PFSK-1 (cell line): ENCODE data around the gene XPO6.

Source experiments
- FOXP2 ChIP-seq: optimal IDR thresholded peaks from 2 replicates; pipeline ENCODE3; 2011; ENCODE audit warnings: borderline replicate concordance, control low read depth, inconsistent platforms; ENCODE audit not compliant: insufficient read depth; ENCODE audit errors: extremely low read length, extremely low read depth
- POLR2AphosphoS5 ChIP-seq: IDR thresholded peaks from 2 replicates; pipeline ENCODE4 v1.6.1; 2012; ENCODE audit warnings: low read depth, mild to moderate bottlenecking, control low read depth, low read length, moderate library complexity
- SIN3A ChIP-seq: IDR thresholded peaks from 2 replicates; pipeline ENCODE4 v1.6.1; 2012; ENCODE audit warnings: mild to moderate bottlenecking, low read length, moderate library complexity, borderline replicate concordance; ENCODE audit not compliant: insufficient read depth
- TAF1 ChIP-seq: IDR thresholded peaks from 2 replicates; pipeline ENCODE4 v1.6.1; 2012; ENCODE audit warnings: low read length, control low read depth, borderline replicate concordance; ENCODE audit not compliant: insufficient read depth
- TF ChIP-seq, protein P1 (sequence below), 2 experiments: IDR thresholded peaks; 2 replicates each; pipeline versions ENCODE4 v1.6.1 to v1.8.0; 2011 to 2012; ENCODE audit warnings: low read depth in 2 of 2, low read length in 2 of 2, control low read depth in 1 of 2, inconsistent platforms in 1 of 2, mild to moderate bottlenecking in 1 of 2, moderate library complexity in 1 of 2; ENCODE audit not compliant: insufficient read depth in 1 of 2

XPO6 gene

DNA sequence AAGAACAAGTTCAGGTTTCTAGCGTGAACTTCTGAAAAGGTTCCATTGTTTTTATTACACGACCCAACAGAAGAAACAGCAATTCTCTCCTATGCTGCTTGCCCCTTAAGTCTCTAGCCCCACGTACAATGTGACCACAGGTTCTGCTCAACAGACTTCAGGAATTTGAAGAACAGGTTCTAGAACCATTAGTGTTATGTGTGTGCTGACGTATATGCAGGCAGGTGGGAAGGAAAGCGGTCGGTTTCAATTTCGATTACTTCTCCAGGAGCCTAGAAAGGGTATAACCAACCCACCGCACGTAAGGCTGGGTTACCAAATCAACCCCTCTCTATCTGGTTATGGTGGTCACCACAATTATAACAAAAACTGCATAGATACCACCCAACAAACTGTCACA is 39.4 kb downstream of the XPO6 start:
- TF ChIP-seq, protein P1, sequence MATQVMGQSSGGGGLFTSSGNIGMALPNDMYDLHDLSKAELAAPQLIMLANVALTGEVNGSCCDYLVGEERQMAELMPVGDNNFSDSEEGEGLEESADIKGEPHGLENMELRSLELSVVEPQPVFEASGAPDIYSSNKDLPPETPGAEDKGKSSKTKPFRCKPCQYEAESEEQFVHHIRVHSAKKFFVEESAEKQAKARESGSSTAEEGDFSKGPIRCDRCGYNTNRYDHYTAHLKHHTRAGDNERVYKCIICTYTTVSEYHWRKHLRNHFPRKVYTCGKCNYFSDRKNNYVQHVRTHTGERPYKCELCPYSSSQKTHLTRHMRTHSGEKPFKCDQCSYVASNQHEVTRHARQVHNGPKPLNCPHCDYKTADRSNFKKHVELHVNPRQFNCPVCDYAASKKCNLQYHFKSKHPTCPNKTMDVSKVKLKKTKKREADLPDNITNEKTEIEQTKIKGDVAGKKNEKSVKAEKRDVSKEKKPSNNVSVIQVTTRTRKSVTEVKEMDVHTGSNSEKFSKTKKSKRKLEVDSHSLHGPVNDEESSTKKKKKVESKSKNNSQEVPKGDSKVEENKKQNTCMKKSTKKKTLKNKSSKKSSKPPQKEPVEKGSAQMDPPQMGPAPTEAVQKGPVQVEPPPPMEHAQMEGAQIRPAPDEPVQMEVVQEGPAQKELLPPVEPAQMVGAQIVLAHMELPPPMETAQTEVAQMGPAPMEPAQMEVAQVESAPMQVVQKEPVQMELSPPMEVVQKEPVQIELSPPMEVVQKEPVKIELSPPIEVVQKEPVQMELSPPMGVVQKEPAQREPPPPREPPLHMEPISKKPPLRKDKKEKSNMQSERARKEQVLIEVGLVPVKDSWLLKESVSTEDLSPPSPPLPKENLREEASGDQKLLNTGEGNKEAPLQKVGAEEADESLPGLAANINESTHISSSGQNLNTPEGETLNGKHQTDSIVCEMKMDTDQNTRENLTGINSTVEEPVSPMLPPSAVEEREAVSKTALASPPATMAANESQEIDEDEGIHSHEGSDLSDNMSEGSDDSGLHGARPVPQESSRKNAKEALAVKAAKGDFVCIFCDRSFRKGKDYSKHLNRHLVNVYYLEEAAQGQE (IDR thresholded peaks at IDR 0.05; ENCODE audit: insufficient read depth in 1 of 2, low read depth in 2 of 2, low read length in 2 of 2), result no peak
- TF ChIP-seq FOXP2 (no peak), SIN3A (no peak), TAF1 (no peak), POLR2AphosphoS5 (no peak)

DNA sequence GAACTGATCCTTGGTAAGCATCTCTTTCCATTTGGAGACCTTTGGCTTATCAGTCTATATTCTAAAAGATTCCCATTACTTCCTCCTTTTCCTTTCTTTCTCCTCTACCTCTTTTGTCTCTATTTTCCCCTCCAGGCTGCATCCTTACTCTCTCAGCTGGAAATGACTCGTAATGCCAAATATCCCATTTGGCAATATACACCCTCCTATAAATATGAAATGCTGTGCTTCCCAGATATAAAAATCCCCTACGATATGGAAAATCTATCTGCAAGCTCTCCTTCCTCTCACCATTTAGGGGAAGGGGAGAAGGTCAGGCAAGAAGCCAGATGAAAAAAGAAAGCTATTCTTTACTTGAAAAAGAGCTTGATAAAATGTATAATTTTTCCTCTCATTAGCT is 39.9 kb downstream of the XPO6 start:
- TF ChIP-seq SIN3A (no peak), FOXP2 (no peak), TAF1 (no peak), POLR2AphosphoS5 (no peak)
- TF ChIP-seq, protein P1 (IDR thresholded peaks at IDR 0.05; ENCODE audit: insufficient read depth in 1 of 2, low read depth in 2 of 2, low read length in 2 of 2), result no peak

DNA sequence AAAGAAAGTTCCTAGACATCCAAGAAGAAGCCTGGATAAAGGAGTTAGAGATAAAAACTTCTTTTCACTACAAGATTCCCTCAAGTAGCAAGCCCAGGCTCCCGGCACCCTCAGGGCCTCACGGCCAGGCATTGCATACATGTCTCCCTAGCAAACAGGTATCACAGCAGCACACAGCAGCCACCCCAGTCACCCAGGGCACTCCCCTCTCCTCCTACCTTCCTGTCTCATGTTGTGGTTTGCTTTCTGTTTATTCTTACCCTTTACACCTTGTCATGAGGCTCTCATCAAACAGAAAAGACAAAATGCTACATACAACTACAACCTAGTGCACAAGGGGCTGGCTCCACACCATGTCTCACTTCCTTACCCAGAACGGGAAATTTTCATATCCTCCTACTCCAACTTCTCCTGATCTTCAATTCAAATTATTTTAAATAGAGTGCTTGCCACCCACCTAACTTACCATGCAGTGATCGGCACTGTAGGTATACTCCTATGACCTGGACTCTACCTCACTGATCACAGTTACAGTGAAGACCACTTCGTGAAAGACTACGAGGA is 42.7 kb downstream of the XPO6 start:
- TF ChIP-seq FOXP2 (no peak), SIN3A (no peak), POLR2AphosphoS5 (no peak), TAF1 (no peak)
- TF ChIP-seq, protein P1 (IDR thresholded peaks at IDR 0.05; ENCODE audit: insufficient read depth in 1 of 2, low read depth in 2 of 2, low read length in 2 of 2), result no peak

DNA sequence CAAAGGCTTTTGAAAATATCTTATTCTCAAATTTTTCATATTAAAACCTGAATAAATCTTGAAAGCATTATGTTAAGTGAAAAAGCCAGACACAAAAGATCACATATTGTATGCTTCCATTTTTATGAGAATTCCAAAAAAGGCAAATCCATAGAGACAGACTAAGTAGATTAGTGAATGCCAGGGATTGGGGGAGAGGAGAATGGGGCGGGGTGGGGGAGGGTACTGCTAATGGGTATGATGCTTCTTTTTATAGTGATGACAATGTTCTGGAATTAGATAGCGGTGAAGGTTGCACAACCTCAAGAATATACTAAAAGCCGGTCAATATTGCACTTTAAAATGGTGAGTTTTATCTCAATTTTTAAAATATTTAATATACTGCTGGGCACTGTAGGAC is 44.0 kb downstream of the XPO6 start:
- TF ChIP-seq, protein P1 (IDR thresholded peaks at IDR 0.05; ENCODE audit: insufficient read depth in 1 of 2, low read depth in 2 of 2, low read length in 2 of 2), result no peak

DNA sequence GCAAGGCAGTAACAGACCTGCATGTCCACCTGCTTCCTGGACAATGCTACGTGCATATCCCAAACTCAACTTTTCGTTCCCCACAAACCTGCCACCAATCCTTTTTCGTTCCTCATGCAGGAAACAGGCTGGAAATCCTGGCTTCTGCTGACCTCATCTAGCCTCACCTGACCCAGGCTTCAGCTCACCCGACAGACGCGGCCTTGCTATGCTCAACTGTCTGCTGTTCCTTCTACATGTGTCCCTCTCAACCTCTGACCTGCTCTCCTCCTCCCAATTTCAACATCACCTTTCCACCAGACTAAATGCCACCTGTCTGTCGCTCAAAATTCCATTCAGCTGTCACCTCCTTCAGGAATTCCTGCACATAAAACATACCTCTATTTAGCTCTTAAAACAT is 44.5 kb downstream of the XPO6 start:
- no peak for TF ChIP-seq FOXP2
- TF ChIP-seq, protein P1 (IDR thresholded peaks at IDR 0.05; ENCODE audit: insufficient read depth in 1 of 2, low read depth in 2 of 2, low read length in 2 of 2), result no peak
- TF ChIP-seq POLR2AphosphoS5, result no peak
- no peak for TF ChIP-seq TAF1
- no peak for TF ChIP-seq SIN3A
